K562 (cell line): ENCODE measurements around the gene KIF3B. TPM values are rescaled to one million over a fixed set of nuclear protein-coding genes. Genes with fewer than 3 reads are reported as not detected.

Source experiments
- ATAC-seq: fragments of 200-7000 bp; cut with Tn5 transposase; 3 replicates; pipeline ENCODE4 v1.9.1; 2020; ENCODE audit warnings: moderate library complexity
- BruUV-seq: library from RNA; stranded (reverse); fragments of 400-500 nt; replicated peaks from 2 replicates; lab custom pipeline; 2021; lab: Mats Ljungman, UMichigan
- CTCF ChIA-PET: fragments of 300-600 bp; formaldehyde crosslinking; extraction: SDS; loops from one replicate; lab custom pipeline; 2021; ENCODE audit warnings: low intra/inter-chr PET ratio; lab: Yijun Ruan, JAX
- POLR2A ChIA-PET: fragments of 300-600, 350-650 bp; sonication (Branson Sonifier 250); formaldehyde crosslinking; extraction: SDS; loops from one replicate; lab custom pipeline; 2021; ENCODE audit warnings: antibody characterized with exemption, inconsistent platforms; lab: Yijun Ruan, JAX
- DNase-seq, 4 experiments: peaks; one replicate each; pipeline versions ENCODE4 v3.0.0 to v3.0.0-alpha.2; 2011 to 2018; ENCODE audit warnings: low spot score in 3 of 4, mixed read lengths in 3 of 4; ENCODE audit errors: extremely low read depth in 1 of 4
- FAIRE-seq: peaks from 2 replicates; lab custom pipeline; 2011; peaks lifted over from hg19 to GRCh38; lab: Jason Lieb, UNC
- H2AFZ ChIP-seq: 2 replicates; pipeline ENCODE4 v1.6.0; 2011; ENCODE audit warnings: low read depth, low read length, control low read depth, inconsistent platforms
- H3K27ac ChIP-seq: fragments of 200-600 bp; 3 replicates; pipeline ENCODE4 v1.8.0; 2011; ENCODE audit warnings: low read depth, mild to moderate bottlenecking, control low read depth, inconsistent platforms, low read length, moderate library complexity, mixed read lengths; ENCODE audit errors: extremely low read depth
- H3K27me3 ChIP-seq, 2 experiments: fragments of 300-600 bp in 1 of 2; 2 replicates in 1 of 2; 3 replicates in 1 of 2; pipeline versions ENCODE4 v1.6.0 to v1.8.0; 2011; ENCODE audit warnings: inconsistent platforms in 2 of 2, low read length in 2 of 2, mild to moderate bottlenecking in 1 of 2, mixed read lengths in 1 of 2, moderate library complexity in 1 of 2; ENCODE audit not compliant: control insufficient read depth in 2 of 2, insufficient read depth in 2 of 2
- H3K36me3 ChIP-seq: fragments of 300-600 bp; 3 replicates; pipeline ENCODE4 v1.8.0; 2011; ENCODE audit warnings: mild to moderate bottlenecking, low read length, inconsistent platforms; ENCODE audit not compliant: control insufficient read depth, insufficient read depth
- H3K4me1 ChIP-seq, 2 experiments: fragments of 200-600 bp in 1 of 2; replicated peaks in 1 of 2; 2 replicates in 1 of 2; 3 replicates in 1 of 2; pipeline versions ENCODE4 v1.5.1 to v1.8.0; 2011; ENCODE audit warnings: inconsistent platforms in 2 of 2, low read length in 2 of 2, mild to moderate bottlenecking in 1 of 2, mixed read lengths in 1 of 2, moderate library complexity in 1 of 2; ENCODE audit not compliant: control insufficient read depth in 2 of 2, insufficient read depth in 2 of 2
- H3K4me2 ChIP-seq: 2 replicates; pipeline ENCODE4 v1.6.1; 2011; ENCODE audit warnings: low read length, control low read depth, inconsistent platforms, mixed read lengths; ENCODE audit not compliant: insufficient read depth
- H3K4me3 ChIP-seq: fragments of 200-600 bp; sonication (generic), shearing (Covaris generic); 2 replicates; pipeline ENCODE4 v1.5.1; 2016; ENCODE audit warnings: control low read depth, inconsistent platforms
- H3K79me2 ChIP-seq: fragments of 200-600 bp; 3 replicates; pipeline ENCODE4 v1.8.0; 2011; ENCODE audit warnings: low read length, inconsistent platforms; ENCODE audit not compliant: control insufficient read depth, insufficient read depth
- H3K9ac ChIP-seq, 2 experiments: 2 replicates each; pipeline versions ENCODE4 v1.6.0 to v1.6.1; 2011; ENCODE audit warnings: low read depth in 2 of 2, low read length in 2 of 2, control low read depth in 1 of 2, inconsistent platforms in 1 of 2, mild to moderate bottlenecking in 1 of 2, mixed read lengths in 1 of 2; ENCODE audit not compliant: insufficient read depth in 1 of 2
- H3K9me1 ChIP-seq: one replicate; pipeline ENCODE4 v1.6.0; 2011; ENCODE audit warnings: inconsistent platforms, mild to moderate bottlenecking, low read length, moderate library complexity; ENCODE audit not compliant: control insufficient read depth, insufficient read depth
- H3K9me3 ChIP-seq: replicated peaks from 2 replicates; pipeline ENCODE4 v1.5.1; 2011; ENCODE audit warnings: low read depth, low read length, inconsistent platforms; ENCODE audit not compliant: control insufficient read depth, insufficient read depth
- H4K20me1 ChIP-seq: replicated peaks from 2 replicates; pipeline ENCODE4 v1.6.1; 2011; ENCODE audit warnings: low read length, inconsistent platforms, mixed read lengths; ENCODE audit not compliant: control insufficient read depth, insufficient read depth
- CBFB ChIP-seq: sonication (generic); formaldehyde crosslinking; IDR thresholded peaks from 2 replicates; pipeline ENCODE4 v1.4.0; 2020; ENCODE audit warnings: mild to moderate bottlenecking, missing genetic modification reagents
- CHD4 ChIP-seq: fragments of 200-600 bp; sonication (generic); IDR thresholded peaks from 3 replicates; pipeline ENCODE4 v1.6.1; 2012; ENCODE audit warnings: low read depth, mild to moderate bottlenecking, mixed read lengths, low read length, inconsistent platforms; ENCODE audit not compliant: insufficient read depth, insufficient replicate concordance, poor library complexity, severe bottlenecking
- GATAD2A ChIP-seq: fragments of 450-650 bp; IDR thresholded peaks from 2 replicates; pipeline ENCODE4 v1.6.1; 2017
- HSF4 ChIP-seq: fragments of 250-450 bp; sonication (Bioruptor Pico); IDR thresholded peaks from 2 replicates; pipeline ENCODE4 v2.1.2; 2022; ENCODE audit warnings: mild to moderate bottlenecking, moderate library complexity, borderline replicate concordance
- KAT7 ChIP-seq: sonication (generic); formaldehyde crosslinking; IDR thresholded peaks from 2 replicates; pipeline ENCODE4 v1.8.0; 2022; ENCODE audit warnings: missing genetic modification reagents, mild to moderate bottlenecking, borderline replicate concordance
- MBD1 ChIP-seq: fragments of 250-450 bp; sonication (Bioruptor Pico); IDR thresholded peaks from 2 replicates; pipeline ENCODE4 v1.8.0; 2022; ENCODE audit warnings: inconsistent platforms
- MCM5 ChIP-seq: fragments of 450-650 bp; IDR thresholded peaks from 2 replicates; pipeline ENCODE4 v1.6.1; 2016; ENCODE audit warnings: low read depth
- NFXL1 ChIP-seq: fragments of 450-650 bp; formaldehyde crosslinking; IDR thresholded peaks from 2 replicates; pipeline ENCODE4 v1.4.0; 2021; ENCODE audit warnings: mild to moderate bottlenecking
- PATZ1 ChIP-seq: fragments of 250-450 bp; sonication (Bioruptor Pico); IDR thresholded peaks from 2 replicates; pipeline ENCODE4 v1.5.0; 2020; ENCODE audit warnings: mild to moderate bottlenecking, borderline replicate concordance
- PCBP2 ChIP-seq: fragments of 200-400 bp; formaldehyde crosslinking; IDR thresholded peaks from 2 replicates; pipeline ENCODE4 v1.6.1; 2018; ENCODE audit warnings: low read length, low read depth, mild to moderate bottlenecking, moderate library complexity; ENCODE audit not compliant: poor library complexity, severe bottlenecking
- RFX5 ChIP-seq: IDR thresholded peaks from 2 replicates; pipeline ENCODE4 v1.6.1; 2011; ENCODE audit warnings: low read depth, mild to moderate bottlenecking, improper control_type of control experiment, low read length
- SMARCA5 ChIP-seq: fragments of 450-650 bp; IDR thresholded peaks from 2 replicates; pipeline ENCODE4 v1.6.1; 2016
- ZEB2 ChIP-seq: fragments of 450-650 bp; IDR thresholded peaks from 2 replicates; pipeline ENCODE4 v1.6.1; 2016
- ZNF311 ChIP-seq: fragments of 250-450 bp; sonication (Bioruptor Pico); IDR thresholded peaks from 2 replicates; pipeline ENCODE4 v1.4.0; 2020; ENCODE audit warnings: mild to moderate bottlenecking, moderate library complexity
- ZNF41 ChIP-seq: fragments of 250-450 bp; sonication (Bioruptor Pico); conservative IDR thresholded peaks from 2 replicates; pipeline ENCODE4 v1.4.0; 2020; ENCODE audit warnings: mild to moderate bottlenecking
- ZNF583 ChIP-seq: fragments of 250-450 bp; sonication (Bioruptor Pico); IDR thresholded peaks from 2 replicates; pipeline ENCODE4 v1.4.0; 2020
- WGBS: fragments of 100-300 bp; shearing (Covaris generic); methylation state at CpG from one replicate; pipeline ENCODE4 v1.1.6; 2016; ENCODE audit warnings: low coverage, mixed read lengths; ENCODE audit not compliant: insufficient coverage; ENCODE audit errors: missing lambda C conversion rate; 5-methylcytosine and 5-hydroxymethylcytosine counted together
- in situ Hi-C: fragments of 300-500 bp; cut with MboI; formaldehyde crosslinking; loops from 4 replicates; pipeline ENCODE4 v1.15.0; 2018; ENCODE audit warnings: inconsistent platforms, mixed read lengths
- intact Hi-C: fragments of 100-400 bp; cut with micrococcal nuclease; formaldehyde crosslinking; loops from 2 replicates; pipeline ENCODE4 v1.14.2; 2022
- polyA plus RNA-seq, 8 experiments: library from polyadenylated mRNA; depleted of rRNA in 4 of 8; stranded (reverse) in 5 of 8; unstranded in 3 of 8; fragments of >200 nt; fragmentation: Nextera tagmentation in 2 of 8; fragmentation: Illumina TruSeq in 1 of 8; extraction: Ambion mirVana in 2 of 8; extraction: Trizol in 1 of 8; gene quantifications; 2 replicates each; pipeline versions ENCODE4 v1.2.1 to v1.2.3, GENCODE V29; 2011 to 2014; ENCODE audit warnings: inconsistent platforms in 1 of 8, missing spikeins in 1 of 8
- total RNA-seq, 7 experiments: library from RNA; depleted of rRNA in 6 of 7; stranded (reverse); fragments of >200 nt in 6 of 7; fragmentation: Illumina TruSeq in 2 of 7; extraction: Trizol in 2 of 7; gene quantifications; 2 replicates each; pipeline versions ENCODE4 v1.2.1 to v1.2.3, GENCODE V29; 2011 to 2021; ENCODE audit warnings: low replicate concordance in 1 of 7
- TF ChIP-seq, protein P1 (sequence below): fragments of 450-650 bp; IDR thresholded peaks from one replicate; pipeline ENCODE4 v1.6.1; 2018; ENCODE audit warnings: mild to moderate bottlenecking, moderate library complexity; ENCODE audit not compliant: partially characterized antibody

Gene KIF3B
- total and polyA plus RNA-seq, 9 of the 15 experiments (the other 6 are each of a cell fraction or from before 2014, with no cell fraction given) = 2.9 to 12.3 (median 8.6) TPM

DNA sequence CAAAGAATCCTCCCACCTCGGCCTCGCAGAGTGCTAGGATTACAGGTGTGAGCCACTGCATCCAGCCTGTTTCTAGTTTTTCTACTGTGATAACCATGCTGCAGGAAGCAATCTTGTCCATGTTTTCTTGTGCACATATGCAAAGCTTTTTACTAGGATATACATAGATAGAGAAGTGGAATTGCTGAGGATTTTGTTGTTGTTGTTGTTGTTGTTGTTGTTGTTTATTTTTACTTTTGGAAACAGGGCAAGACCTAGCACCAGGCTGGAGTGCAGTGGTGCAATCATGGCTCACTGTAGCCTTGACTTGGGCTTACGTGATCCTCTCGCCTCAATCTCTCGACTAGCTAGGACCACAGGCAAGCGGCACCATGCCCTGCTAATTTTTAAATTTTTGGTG is 23.2 kb downstream of the KIF3B start:
- H3K9me3 ChIP-seq = no peaks in the 10 kb centered on the region
- no peak for ATAC-seq
- no peaks in the 10 kb centered on the region for H3K9me1 ChIP-seq
- ChIA-PET POLR2A (interaction anchor here (0.6 to 1.1 kb wide), 2 partner anchors 7 to 13 kb away, joined by 3 to 5 read pairs; no protein-coding TSS in a partner anchor), CTCF (no interaction called here)
- H3K4me2 ChIP-seq = no peak overlapping the region
- no peak for DNase-seq
- H4K20me1 ChIP-seq = 0 out of 2 replicates have a peak, but pooled peaks cover 6% of the 10 kb centered on the region
- intact Hi-C loops (no loop called here), in situ Hi-C loops (no loop called here)
- H3K4me3 ChIP-seq = no peak overlapping the region
- no peak for FAIRE-seq
- H2AFZ ChIP-seq = no peak overlapping the region
- TF ChIP-seq MBD1 (CRISPR knock-in tag) (no peak), PATZ1 (CRISPR knock-in tag) (no peak), CHD4 (no peak), ZNF583 (CRISPR knock-in tag) (no peak), GATAD2A (no peak), PCBP2 (no peak), ZNF41 (CRISPR knock-in tag) (no peak), NFXL1 (CRISPR knock-in tag) (no peak), RFX5 (no peak), MCM5 (no peak), ZNF311 (CRISPR knock-in tag) (no peak), ZEB2 (no peak), HSF4 (CRISPR knock-in tag) (no peak), KAT7 (CRISPR knock-in tag) (no peak), SMARCA5 (no peak), CBFB (no peak)
- TF ChIP-seq, protein P1, sequence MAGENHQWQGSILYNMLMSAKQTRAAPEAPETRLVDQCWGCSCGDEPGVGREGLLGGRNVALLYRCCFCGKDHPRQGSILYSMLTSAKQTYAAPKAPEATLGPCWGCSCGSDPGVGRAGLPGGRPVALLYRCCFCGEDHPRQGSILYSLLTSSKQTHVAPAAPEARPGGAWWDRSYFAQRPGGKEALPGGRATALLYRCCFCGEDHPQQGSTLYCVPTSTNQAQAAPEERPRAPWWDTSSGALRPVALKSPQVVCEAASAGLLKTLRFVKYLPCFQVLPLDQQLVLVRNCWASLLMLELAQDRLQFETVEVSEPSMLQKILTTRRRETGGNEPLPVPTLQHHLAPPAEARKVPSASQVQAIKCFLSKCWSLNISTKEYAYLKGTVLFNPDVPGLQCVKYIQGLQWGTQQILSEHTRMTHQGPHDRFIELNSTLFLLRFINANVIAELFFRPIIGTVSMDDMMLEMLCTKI = no peak
- no peaks in the 10 kb centered on the region; a peak in 1 of 5 replicates for H3K4me1 ChIP-seq
- WGBS = 85% methylated on average over 6 of the region's 6 CpGs
- H3K79me2 ChIP-seq = no peaks in the 10 kb centered on the region
- H3K27me3 ChIP-seq = no peaks in the 10 kb centered on the region
- H3K27ac ChIP-seq = no peak overlapping the region
- no peak overlapping the region for H3K9ac ChIP-seq
- H3K36me3 ChIP-seq = no peaks in the 10 kb centered on the region
- BruUV-seq = no TSS peak
